Globus pallidus (tissue), 1 donor: ENCODE data around the gene TRPM3.

Experiments
- DNase-seq: peaks from one replicate; pipeline ENCODE4 v3.0.0-alpha.2; 2015; ENCODE audit warnings: low spot score

Gene TRPM3

GRCh38 chr9:71097671-71098070 lies 23.8 kb downstream of the TRPM3 start:
- no peak for DNase-seq

- DNase-seq, result no peak
These were observed 24.9 kb downstream of the TRPM3 start for GRCh38 chr9:71096421-71097108.

- DNase-seq, result no peak
These were observed 26.6 kb downstream of the TRPM3 start for GRCh38 chr9:71094708-71095251.

- no peak for DNase-seq
These were observed 30.5 kb downstream of the TRPM3 start for GRCh38 chr9:71090896-71091295.

GRCh38 chr9:71079451-71079850 lies 42.0 kb downstream of the TRPM3 start:
- no peak for DNase-seq

GRCh38 chr9:71076096-71076495 lies 45.3 kb downstream of the TRPM3 start:
- DNase-seq, result no peak

GRCh38 chr9:71073494-71073893 lies 47.9 kb downstream of the TRPM3 start:
- no peak for DNase-seq

- DNase-seq, result no peak
These were observed 48.8 kb downstream of the TRPM3 start for GRCh38 chr9:71072587-71072986.

- no peak for DNase-seq
These were observed 49.8 kb downstream of the TRPM3 start for GRCh38 chr9:71071633-71072032.

- no peak for DNase-seq
These were observed 62.8 kb downstream of the TRPM3 start for GRCh38 chr9:71058660-71059059.

GRCh38 chr9:71052287-71052686 lies 69.1 kb downstream of the TRPM3 start:
- no peak for DNase-seq

GRCh38 chr9:71048280-71048679 lies 73.1 kb downstream of the TRPM3 start:
- no peak for DNase-seq

- DNase-seq, result no peak
These were observed 78.9 kb downstream of the TRPM3 start for GRCh38 chr9:71042448-71042990.

- DNase-seq, result no peak
These were observed 83.9 kb downstream of the TRPM3 start for GRCh38 chr9:71037521-71037920.

GRCh38 chr9:71036501-71036900 lies 84.9 kb downstream of the TRPM3 start:
- DNase-seq, result peak; percentile 53

GRCh38 chr9:71032779-71033178 lies 88.6 kb downstream of the TRPM3 start:
- DNase-seq, result no peak

GRCh38 chr9:71025728-71026127 lies 95.7 kb downstream of the TRPM3 start:
- DNase-seq, result no peak

GRCh38 chr9:71025201-71025600 lies 96.2 kb downstream of the TRPM3 start:
- no peak for DNase-seq

- no peak for DNase-seq
These were observed 111.2 kb downstream of the TRPM3 start for GRCh38 chr9:71010258-71010657.

- no peak for DNase-seq
These were observed 116.0 kb downstream of the TRPM3 start for GRCh38 chr9:71005456-71005855.

GRCh38 chr9:71004196-71004595 lies 117.2 kb downstream of the TRPM3 start:
- DNase-seq, result no peak

- DNase-seq, result no peak
These were observed 118.1 kb downstream of the TRPM3 start for GRCh38 chr9:71003346-71003745.

- no peak for DNase-seq
These were observed 119.5 kb downstream of the TRPM3 start for GRCh38 chr9:71001780-71002386.
